Mesenchymal stem cell (in vitro differentiated cells and primary cell): ENCODE data around the gene PRRC2C. TPM values are rescaled to one million over a fixed set of nuclear protein-coding genes. Genes with fewer than 3 reads are reported as not detected.
A peak's percentile ranks its signal among the peaks of the same experiment; 100 is the strongest.
"Not testable (repeated sequence)": the region's sequence is repeated elsewhere in the genome, so short reads cannot be mapped to it uniquely, and the experiment has no call there.

Source experiments
- DNase-seq: peaks from one replicate; pipeline ENCODE4 v3.0.0-alpha.2; 2013
- H2AFZ ChIP-seq: one replicate; pipeline ENCODE4 v1.6.1; 2013; ENCODE audit warnings: low read depth, mild to moderate bottlenecking, control low read depth, inconsistent platforms, low read length, moderate library complexity
- H2AK5ac ChIP-seq: 2 replicates; pipeline ENCODE4 v1.6.1; 2013; ENCODE audit warnings: low read length, moderate library complexity, mild to moderate bottlenecking, inconsistent platforms; ENCODE audit not compliant: severe bottlenecking
- H2BK120ac ChIP-seq: one replicate; pipeline ENCODE4 v1.6.1; 2013; ENCODE audit warnings: low read depth, mild to moderate bottlenecking, inconsistent platforms, low read length, moderate library complexity
- H2BK12ac ChIP-seq, 2 experiments: one replicate each; pipeline ENCODE4 v1.6.1; 2013; ENCODE audit warnings: inconsistent platforms in 2 of 2, low read length in 2 of 2, mild to moderate bottlenecking in 2 of 2, moderate library complexity in 2 of 2, control low read depth in 1 of 2
- H2BK15ac ChIP-seq: one replicate; pipeline ENCODE4 v1.6.1; 2013; ENCODE audit warnings: mild to moderate bottlenecking, low read depth, inconsistent platforms; ENCODE audit not compliant: poor library complexity, severe bottlenecking
- H2BK5ac ChIP-seq: 2 replicates; pipeline ENCODE4 v1.6.1; 2013; ENCODE audit warnings: low read depth, mild to moderate bottlenecking, low read length, control low read depth, inconsistent platforms; ENCODE audit not compliant: poor library complexity, severe bottlenecking
- H3K14ac ChIP-seq, 2 experiments: one replicate each; pipeline ENCODE4 v1.6.1; 2013; ENCODE audit warnings: inconsistent platforms in 2 of 2, low read length in 2 of 2, control low read depth in 1 of 2, mild to moderate bottlenecking in 1 of 2, moderate library complexity in 1 of 2
- H3K18ac ChIP-seq, 2 experiments: one replicate each; pipeline ENCODE4 v1.6.1; 2013; ENCODE audit warnings: inconsistent platforms in 2 of 2, low read length in 2 of 2, control low read depth in 1 of 2, low read depth in 1 of 2, mild to moderate bottlenecking in 1 of 2
- H3K23ac ChIP-seq, 2 experiments: one replicate each; pipeline ENCODE4 v1.6.1; 2013; ENCODE audit warnings: inconsistent platforms in 2 of 2, low read length in 2 of 2, mild to moderate bottlenecking in 2 of 2, moderate library complexity in 2 of 2, control low read depth in 1 of 2
- H3K27ac ChIP-seq: 2 replicates; pipeline ENCODE4 v1.5.1; 2013; ENCODE audit warnings: mild to moderate bottlenecking, moderate library complexity, low read length, control low read depth, inconsistent platforms; ENCODE audit not compliant: poor library complexity, severe bottlenecking
- H3K27me3 ChIP-seq, 2 experiments: 2 replicates each; pipeline versions ENCODE4 v1.6.1 to v1.7.0; 2013; ENCODE audit warnings: low read length in 2 of 2, mild to moderate bottlenecking in 2 of 2, moderate library complexity in 2 of 2, control low read depth in 1 of 2, inconsistent platforms in 1 of 2; ENCODE audit not compliant: control insufficient read depth in 1 of 2, insufficient read depth in 1 of 2
- H3K36me3 ChIP-seq, 2 experiments: 2 replicates each; pipeline versions ENCODE4 v1.6.1 to v1.7.0; 2013; ENCODE audit warnings: low read length in 2 of 2, control low read depth in 1 of 2, inconsistent platforms in 1 of 2, low read depth in 1 of 2, mild to moderate bottlenecking in 1 of 2; ENCODE audit not compliant: insufficient read depth in 2 of 2, control insufficient read depth in 1 of 2
- H3K4ac ChIP-seq, 2 experiments: one replicate each; pipeline ENCODE4 v1.6.1; 2013; ENCODE audit warnings: inconsistent platforms in 2 of 2, low read length in 2 of 2, mild to moderate bottlenecking in 2 of 2, moderate library complexity in 2 of 2, control low read depth in 1 of 2, low read depth in 1 of 2
- H3K4me1 ChIP-seq: 2 replicates; pipeline ENCODE4 v1.6.1; 2013; ENCODE audit warnings: low read depth, low read length, control low read depth; ENCODE audit not compliant: control insufficient read depth, insufficient read depth
- H3K4me2 ChIP-seq: 2 replicates; pipeline ENCODE4 v1.6.1; 2013; ENCODE audit warnings: low read length, mild to moderate bottlenecking, inconsistent platforms; ENCODE audit not compliant: poor library complexity, severe bottlenecking
- H3K4me3 ChIP-seq, 2 experiments: 2 replicates each; pipeline versions ENCODE4 v1.5.1 to v1.7.0; 2013; ENCODE audit warnings: low read length in 2 of 2, mild to moderate bottlenecking in 2 of 2, control low read depth in 1 of 2, low read depth in 1 of 2; ENCODE audit not compliant: insufficient read depth in 1 of 2
- H3K79me1 ChIP-seq: replicated peaks from 2 replicates; pipeline ENCODE4 v1.6.1; 2013; ENCODE audit warnings: mild to moderate bottlenecking, control low read depth, low read length, inconsistent platforms; ENCODE audit not compliant: poor library complexity, severe bottlenecking
- H3K9ac ChIP-seq: 2 replicates; pipeline ENCODE4 v1.7.0; 2013; ENCODE audit warnings: mild to moderate bottlenecking, low read length, moderate library complexity
- H3K9me3 ChIP-seq: 2 replicates; pipeline ENCODE4 v1.7.0; 2013; ENCODE audit warnings: mild to moderate bottlenecking, low read length; ENCODE audit not compliant: control insufficient read depth
- H4K8ac ChIP-seq: one replicate; pipeline ENCODE4 v1.6.1; 2013; ENCODE audit warnings: inconsistent platforms, mild to moderate bottlenecking, low read length, moderate library complexity
- H4K91ac ChIP-seq: one replicate; pipeline ENCODE4 v1.6.1; 2013; ENCODE audit warnings: mild to moderate bottlenecking, low read length, inconsistent platforms
- WGBS: methylation state at CpG from one replicate; pipeline ENCODE4 v1.1.7; 2013; ENCODE audit warnings: mixed read lengths; 5-methylcytosine and 5-hydroxymethylcytosine counted together
- polyA plus RNA-seq, 2 experiments: library from polyadenylated mRNA; stranded (reverse); fragments of 200-250 nt; gene quantifications; one replicate each; pipeline ENCODE4 v1.2.3, GENCODE V29; 2013

PRRC2C gene
- 83.1 TPM for polyA plus RNA-seq (2013, experiment 1 of 2)
- polyA plus RNA-seq (2013, experiment 2 of 2), result 74.6 TPM

DNA sequence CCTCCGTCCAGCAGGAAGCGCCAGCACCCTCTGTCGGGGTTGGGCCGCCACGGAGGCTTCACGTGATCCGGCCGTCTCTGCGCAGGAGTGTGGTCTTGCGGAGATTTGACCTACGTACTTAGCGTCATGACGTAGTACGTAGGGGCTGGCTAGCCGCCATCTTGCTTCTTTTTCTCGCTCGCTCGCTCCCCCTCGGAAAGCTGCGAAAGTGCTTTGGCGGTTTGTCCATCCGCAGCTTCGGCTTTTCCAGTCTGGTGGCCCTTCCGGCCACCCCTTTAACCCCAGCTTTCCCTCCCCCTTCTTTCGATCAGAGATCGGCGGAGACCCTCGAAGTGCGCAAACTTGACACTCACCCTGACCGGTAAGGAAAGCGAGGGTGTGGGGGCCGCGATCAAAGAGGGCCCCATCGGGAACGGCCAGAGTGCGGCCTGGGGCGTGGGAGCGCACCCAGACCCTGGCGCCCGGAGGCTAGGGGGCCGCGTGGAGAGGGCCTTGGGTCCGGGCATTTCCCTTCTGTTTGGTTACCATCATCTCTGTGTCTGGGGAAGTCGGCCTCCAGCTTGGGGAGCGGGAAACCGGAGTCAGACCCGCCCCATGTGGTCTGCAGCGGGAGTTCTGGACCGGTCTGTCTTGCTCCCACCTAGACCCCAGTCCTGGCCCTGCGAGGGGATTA, at the start of gene PRRC2C:
Gene PRRC2C (plus strand): TSS at position 156 of the 673 bp plus-strand sequence. CDS start 26,559 bp downstream, outside the sequence.
- Histone ChIP-seq H3K4me1 (no peaks in the 10 kb centered on the region), H3K79me1 (no peaks in the 10 kb centered on the region), H2BK120ac (peak within 1 kb of the TSS; percentile 84), H3K27ac (peak within 1 kb of the TSS; percentile 94), H2AFZ (peak within 1 kb of the TSS; percentile 20), H3K9me3 (no peaks in the 10 kb centered on the region), H3K14ac (peak within 1 kb of the TSS in 1 of 2 experiments; percentile 86), H2BK15ac (peak within 1 kb of the TSS; percentile 30), H3K23ac (peak within 1 kb of the TSS; percentile 72 to 90), H3K4ac (peak within 1 kb of the TSS; percentile 82 to 96), H3K4me3 (peak within 1 kb of the TSS; percentile 93 to 95), H3K36me3 (peaks cover 0 to 6% of the 10 kb centered on the region in 2 experiments), H3K9ac (peak within 1 kb of the TSS; percentile 100), H4K91ac (peak within 1 kb of the TSS; percentile 95), H2BK5ac (peak within 1 kb of the TSS; percentile 45), H2BK12ac (peak within 1 kb of the TSS in 1 of 2 experiments; percentile 10), H3K18ac (peak within 1 kb of the TSS; percentile 95 to 96), H4K8ac (peak within 1 kb of the TSS; percentile 79), H2AK5ac (peak within 1 kb of the TSS; percentile 36), H3K4me2 (peak within 1 kb of the TSS; percentile 57), H3K27me3 (no peaks in the 10 kb centered on the region)
- under 1% methylated on average over 50 of the region's 50 CpGs for WGBS
- peak; percentile 98 for DNase-seq

DNA sequence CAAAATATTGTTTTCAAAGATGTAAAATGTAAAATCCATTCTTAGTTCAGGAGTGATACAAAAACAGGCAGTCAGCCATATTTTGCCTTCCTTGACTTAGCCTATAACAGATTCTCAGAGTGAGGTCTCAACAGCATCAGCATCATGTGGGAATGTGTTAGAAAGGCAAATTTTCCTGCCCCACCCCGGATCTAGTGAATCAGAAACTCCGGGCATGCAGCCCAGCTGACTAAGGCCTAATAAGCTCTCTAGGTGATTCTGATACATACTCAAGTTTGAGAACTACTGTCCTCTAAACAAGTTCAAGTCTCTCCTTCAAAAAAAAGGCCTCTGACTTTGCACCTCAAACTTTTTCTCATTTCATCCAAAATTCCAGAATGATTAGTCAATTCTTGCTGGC, 46.9 kb upstream of the PRRC2C start:
- Histone ChIP-seq H2BK120ac (no peak overlapping the region), H3K27me3 (no peaks in the 10 kb centered on the region), H3K79me1 (no peaks in the 10 kb centered on the region), H3K36me3 (no peaks in the 10 kb centered on the region), H4K8ac (no peak overlapping the region), H2BK12ac (no peak overlapping the region), H2BK5ac (no peak overlapping the region), H3K9ac (peak overlapping the region; percentile 68), H3K27ac (no peak overlapping the region), H2AK5ac (no peak overlapping the region), H3K4me2 (no peak overlapping the region), H3K9me3 (no peaks in the 10 kb centered on the region), H2BK15ac (no peak overlapping the region), H3K18ac (no peak overlapping the region), H3K14ac (no peak overlapping the region), H3K23ac (no peak overlapping the region), H3K4me1 (peaks cover 5% of the 10 kb centered on the region), H2AFZ (no peak overlapping the region), H3K4ac (no peak overlapping the region), H4K91ac (no peak overlapping the region), H3K4me3 (no peak overlapping the region)
- WGBS, result 42% methylated on average over 2 of the region's 2 CpGs
- DNase-seq, result peak; percentile 66

DNA sequence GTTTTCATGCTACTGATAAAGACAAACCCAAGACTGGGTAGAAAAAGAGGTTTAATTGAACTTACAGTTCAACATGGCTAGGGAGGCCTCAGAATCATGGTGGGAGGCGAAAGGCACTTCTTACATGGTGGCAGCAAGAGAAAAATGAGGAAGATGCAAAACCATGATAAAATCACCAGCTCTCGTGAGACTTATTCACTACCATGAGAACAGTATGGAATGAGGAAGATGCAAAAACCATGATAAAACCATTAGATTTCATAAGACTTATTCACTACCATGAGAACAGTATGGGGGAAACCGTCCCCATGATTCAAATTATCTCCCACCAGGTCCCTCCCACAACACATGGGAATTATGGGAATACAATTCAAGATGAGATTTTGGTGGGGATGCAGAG, 45.1 kb upstream of the PRRC2C start:
- not testable (repeated sequence) for H4K8ac ChIP-seq, H3K4ac ChIP-seq, H2BK5ac ChIP-seq, H3K14ac ChIP-seq, H4K91ac ChIP-seq, H2BK15ac ChIP-seq, H2AK5ac ChIP-seq, H3K23ac ChIP-seq, H3K27me3 ChIP-seq, H3K4me3 ChIP-seq, H3K18ac ChIP-seq, DNase-seq, H2AFZ ChIP-seq, H3K9me3 ChIP-seq, H3K9ac ChIP-seq, H3K4me1 ChIP-seq, H3K27ac ChIP-seq, H2BK12ac ChIP-seq, H3K79me1 ChIP-seq, H3K4me2 ChIP-seq, H2BK120ac ChIP-seq, H3K36me3 ChIP-seq
- 62% methylated on average over 1 of the region's 3 CpGs for WGBS

DNA sequence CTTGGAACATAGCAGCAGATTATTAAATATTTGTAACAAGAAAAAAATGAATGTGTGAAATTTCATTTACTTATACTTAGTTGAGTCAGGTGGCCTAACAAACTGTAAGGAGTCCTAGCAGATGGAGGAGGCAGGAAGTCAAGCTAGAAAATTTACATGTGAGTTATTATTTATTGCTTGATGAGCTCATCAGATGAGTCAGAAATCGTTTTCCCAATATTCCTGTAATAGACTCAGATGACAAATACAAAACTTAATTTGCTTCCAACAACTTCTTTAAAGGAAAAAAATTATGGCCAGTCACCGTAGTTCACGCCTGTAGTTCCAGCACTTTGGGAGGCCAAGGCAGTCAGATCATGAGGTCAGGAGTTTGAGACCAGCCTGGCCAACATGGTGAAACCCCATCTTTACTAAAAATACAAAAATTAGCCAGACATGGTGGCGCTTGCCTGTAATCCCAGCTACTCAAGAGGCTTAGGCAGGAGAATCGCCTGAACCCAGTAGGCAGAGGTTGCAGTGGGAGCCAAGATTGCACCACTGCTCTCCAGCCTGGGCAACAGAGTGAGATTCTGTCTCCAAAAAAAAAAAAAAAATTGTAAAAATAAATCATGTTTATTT, 43.9 kb upstream of the PRRC2C start:
- not testable (repeated sequence) for H4K91ac ChIP-seq, H3K36me3 ChIP-seq, H3K4ac ChIP-seq, H2BK15ac ChIP-seq, H3K4me2 ChIP-seq, H3K4me1 ChIP-seq, H3K23ac ChIP-seq, H3K27me3 ChIP-seq, H3K27ac ChIP-seq, H2BK5ac ChIP-seq, H2BK12ac ChIP-seq, H2AFZ ChIP-seq, H2BK120ac ChIP-seq, H4K8ac ChIP-seq, H3K14ac ChIP-seq, H3K18ac ChIP-seq, H3K9me3 ChIP-seq, H3K4me3 ChIP-seq, H3K79me1 ChIP-seq, H2AK5ac ChIP-seq
- DNase-seq, result peak; percentile 71
- peak overlapping the region; percentile 30 for H3K9ac ChIP-seq
- 72% methylated on average over 5 of the region's 5 CpGs for WGBS
